Measurements from ENCODE around the gene GART. TPM values are rescaled to one million over a fixed set of nuclear protein-coding genes. Genes with fewer than 3 reads are reported as not detected.

Gene GART
- 76.1 TPM for total RNA-seq (ENCODE audit: unreplicated experiment)
- long read RNA-seq, transcript GART-201 (11 exons, 2,149 nt): major isoform, 14 of 27 reads
- long read RNA-seq, transcript GART-203 (22 exons, 3,341 nt): minor isoform, 8 of 27 reads
- long read RNA-seq, partial matches to known transcripts: 2 of 27 reads
- long read RNA-seq, other reads (novel, unspliced or antisense): 3 of 27 reads

DNA sequence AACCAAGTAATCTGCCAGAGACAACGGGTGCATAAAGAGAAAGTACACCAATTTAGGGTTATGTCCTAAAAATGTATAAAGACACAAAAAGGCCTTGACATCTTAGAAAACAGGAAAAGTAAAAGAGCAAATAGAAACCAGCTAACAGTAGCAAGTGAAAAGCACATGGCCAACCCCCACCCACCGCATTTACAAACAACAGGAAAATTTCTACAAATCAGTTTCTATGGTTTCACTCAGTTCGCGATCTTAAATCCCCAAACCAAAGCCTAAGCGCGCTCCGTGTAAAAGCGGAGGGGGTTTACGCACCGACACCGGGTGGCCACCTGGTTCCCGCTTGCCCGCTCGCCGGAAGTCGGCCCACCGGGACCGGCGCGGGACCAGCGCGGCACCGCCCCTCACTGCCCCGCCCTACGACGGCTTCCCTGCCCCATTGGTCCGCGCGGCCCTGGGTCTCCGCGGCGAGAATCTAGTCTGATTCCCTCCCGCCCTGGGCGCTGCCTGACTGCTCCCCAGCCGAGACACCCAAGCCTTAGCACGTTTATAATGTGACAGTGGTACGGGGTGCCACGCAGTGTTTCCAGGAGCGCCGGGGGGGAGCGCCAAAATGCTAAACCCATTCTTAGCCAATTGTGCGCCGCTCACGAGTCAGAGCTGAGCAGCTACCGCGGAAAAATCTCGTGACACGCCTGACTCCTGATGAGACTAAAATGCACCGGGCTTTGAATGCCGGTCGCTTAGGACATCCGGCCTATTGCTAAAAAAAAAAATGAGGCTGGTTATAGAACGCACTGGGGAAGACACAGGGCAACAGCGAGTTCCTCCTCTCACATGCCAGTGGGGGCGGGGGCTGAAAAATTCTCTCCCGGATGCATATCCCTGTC, at the start of gene GART:
GART (minus strand) TSS at position 362 of the 884 bp plus-strand sequence. CDS start 2,802 bp downstream, outside the sequence.
- peak within 1 kb of the TSS; percentile 100 for H3K27ac Mint-ChIP-seq (ENCODE audit: unreplicated experiment)
- DNase-seq (ENCODE audit: low spot score): peak; percentile 80
- peak within 1 kb of the TSS; percentile 99 for H3K4me3 Mint-ChIP-seq (ENCODE audit: unreplicated experiment)
- H3K27me3 Mint-ChIP-seq (ENCODE audit: unreplicated experiment): peaks cover 19% of the 10 kb centered on the region
- no peaks in the 10 kb centered on the region for H3K9me3 Mint-ChIP-seq (ENCODE audit: unreplicated experiment)
- TF ChIP-seq, protein P1, sequence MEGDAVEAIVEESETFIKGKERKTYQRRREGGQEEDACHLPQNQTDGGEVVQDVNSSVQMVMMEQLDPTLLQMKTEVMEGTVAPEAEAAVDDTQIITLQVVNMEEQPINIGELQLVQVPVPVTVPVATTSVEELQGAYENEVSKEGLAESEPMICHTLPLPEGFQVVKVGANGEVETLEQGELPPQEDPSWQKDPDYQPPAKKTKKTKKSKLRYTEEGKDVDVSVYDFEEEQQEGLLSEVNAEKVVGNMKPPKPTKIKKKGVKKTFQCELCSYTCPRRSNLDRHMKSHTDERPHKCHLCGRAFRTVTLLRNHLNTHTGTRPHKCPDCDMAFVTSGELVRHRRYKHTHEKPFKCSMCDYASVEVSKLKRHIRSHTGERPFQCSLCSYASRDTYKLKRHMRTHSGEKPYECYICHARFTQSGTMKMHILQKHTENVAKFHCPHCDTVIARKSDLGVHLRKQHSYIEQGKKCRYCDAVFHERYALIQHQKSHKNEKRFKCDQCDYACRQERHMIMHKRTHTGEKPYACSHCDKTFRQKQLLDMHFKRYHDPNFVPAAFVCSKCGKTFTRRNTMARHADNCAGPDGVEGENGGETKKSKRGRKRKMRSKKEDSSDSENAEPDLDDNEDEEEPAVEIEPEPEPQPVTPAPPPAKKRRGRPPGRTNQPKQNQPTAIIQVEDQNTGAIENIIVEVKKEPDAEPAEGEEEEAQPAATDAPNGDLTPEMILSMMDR (IDR thresholded peaks at IDR 0.05; ENCODE audit: unreplicated experiment): no peak
- peaks cover 25% of the 10 kb centered on the region for H3K36me3 Mint-ChIP-seq (ENCODE audit: low read depth, unreplicated experiment)
- peaks cover 24% of the 10 kb centered on the region for H3K4me1 Mint-ChIP-seq (ENCODE audit: unreplicated experiment)

DNA sequence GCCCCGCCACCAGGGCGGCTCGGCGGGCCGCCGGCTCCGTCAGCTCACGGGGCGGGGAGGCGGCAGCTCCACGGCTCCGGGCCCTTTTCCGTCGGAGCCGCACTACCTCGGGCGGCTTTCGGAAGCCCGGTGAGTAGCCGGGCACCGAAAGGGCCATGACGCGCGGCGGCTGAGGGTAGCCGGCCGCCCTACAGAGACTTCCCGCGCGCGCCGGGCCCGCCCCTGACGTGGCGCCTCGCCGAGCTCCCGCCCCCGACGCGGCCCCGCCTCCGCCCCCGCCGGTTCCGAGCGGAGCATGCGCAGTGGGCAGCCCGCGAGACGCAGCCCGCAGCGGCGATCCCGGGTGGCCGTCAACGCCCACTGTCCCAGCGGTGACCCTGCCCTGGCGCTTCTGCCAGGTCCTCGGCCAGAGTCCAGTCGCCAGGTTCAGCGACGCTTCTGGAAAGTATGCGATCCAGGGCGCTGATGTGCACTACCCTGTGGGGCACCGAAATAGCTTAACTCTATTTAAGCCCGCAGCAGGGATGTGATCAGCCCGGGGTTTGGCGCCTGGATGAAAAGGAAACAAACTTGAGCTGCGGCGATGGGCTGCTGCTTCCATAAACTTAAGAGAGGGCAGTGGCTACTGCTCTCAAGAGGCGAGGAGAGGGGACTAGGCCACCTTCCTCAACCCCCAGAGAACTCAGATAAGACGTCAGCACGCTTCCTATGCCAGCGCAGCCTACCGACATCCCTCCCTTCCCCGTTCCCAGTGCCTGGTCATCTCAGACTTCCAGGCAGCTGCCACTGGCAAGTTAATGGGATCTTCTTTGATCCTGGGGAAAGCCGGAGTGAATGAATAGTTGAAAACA, 46.8 kb upstream of the GART start, which contains the start of gene DONSON:
DONSON (minus strand) TSS at position 200 of the 851 bp plus-strand sequence; CDS start at position 157, 43 bp downstream.
- Mint-ChIP-seq H3K4me3 (ENCODE audit: unreplicated experiment) (peak within 1 kb of the TSS; percentile 94), H3K36me3 (ENCODE audit: low read depth, unreplicated experiment) (peaks cover 3% of the 10 kb centered on the region), H3K27me3 (ENCODE audit: unreplicated experiment) (no peaks in the 10 kb centered on the region), H3K4me1 (ENCODE audit: unreplicated experiment) (peaks cover 17% of the 10 kb centered on the region), H3K9me3 (ENCODE audit: unreplicated experiment) (no peaks in the 10 kb centered on the region), H3K27ac (ENCODE audit: unreplicated experiment) (peak within 1 kb of the TSS; percentile 76)
- TF ChIP-seq, protein P1 (IDR thresholded peaks at IDR 0.05; ENCODE audit: unreplicated experiment): no peak
- peak; percentile 97 for DNase-seq (ENCODE audit: low spot score)

DNA sequence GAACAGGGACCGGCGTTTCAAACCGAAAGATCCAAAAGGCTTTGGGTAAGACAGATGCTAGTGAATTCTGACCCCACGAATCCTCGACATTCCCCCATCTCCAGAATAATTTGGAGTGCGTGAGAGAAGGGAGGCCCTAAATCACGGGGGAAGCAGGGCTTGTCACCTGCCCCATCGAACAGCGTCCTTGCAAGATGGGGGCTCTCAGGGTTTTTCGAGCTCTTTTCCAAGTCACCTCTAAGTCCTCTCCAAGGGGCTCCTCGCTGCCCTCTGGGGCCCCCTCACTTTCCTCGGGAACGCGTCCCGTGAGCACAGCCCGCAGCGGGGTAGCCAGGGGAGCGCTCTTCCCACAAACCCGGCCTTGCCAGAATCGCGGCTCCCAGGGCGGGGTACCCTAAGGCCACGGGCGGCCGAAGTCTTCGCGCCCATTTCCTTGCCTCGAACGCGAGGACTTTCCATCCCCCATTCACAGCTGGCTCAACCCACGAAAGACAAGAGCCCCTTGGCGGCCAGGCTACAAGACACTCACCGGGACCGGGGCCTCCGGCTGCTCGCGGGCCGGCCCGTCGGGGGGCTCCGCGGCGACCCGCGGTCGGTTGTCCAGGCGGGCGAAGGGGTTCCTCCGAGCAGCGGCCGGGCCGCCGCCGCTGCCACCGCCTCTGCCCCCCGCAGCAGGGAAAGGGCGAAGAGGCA, 46.0 kb upstream of the GART start:
- H3K36me3 Mint-ChIP-seq (ENCODE audit: low read depth, unreplicated experiment): no peaks in the 10 kb centered on the region
- peaks cover 17% of the 10 kb centered on the region for H3K4me1 Mint-ChIP-seq (ENCODE audit: unreplicated experiment)
- no peaks in the 10 kb centered on the region for H3K9me3 Mint-ChIP-seq (ENCODE audit: unreplicated experiment)
- peak overlapping the region; percentile 89 for H3K4me3 Mint-ChIP-seq (ENCODE audit: unreplicated experiment)
- peak overlapping the region; percentile 30 for H3K27ac Mint-ChIP-seq (ENCODE audit: unreplicated experiment)
- DNase-seq (ENCODE audit: low spot score): peak; percentile 31
- TF ChIP-seq, protein P1 (IDR thresholded peaks at IDR 0.05; ENCODE audit: unreplicated experiment): no peak
- H3K27me3 Mint-ChIP-seq (ENCODE audit: unreplicated experiment): no peaks in the 10 kb centered on the region

DNA sequence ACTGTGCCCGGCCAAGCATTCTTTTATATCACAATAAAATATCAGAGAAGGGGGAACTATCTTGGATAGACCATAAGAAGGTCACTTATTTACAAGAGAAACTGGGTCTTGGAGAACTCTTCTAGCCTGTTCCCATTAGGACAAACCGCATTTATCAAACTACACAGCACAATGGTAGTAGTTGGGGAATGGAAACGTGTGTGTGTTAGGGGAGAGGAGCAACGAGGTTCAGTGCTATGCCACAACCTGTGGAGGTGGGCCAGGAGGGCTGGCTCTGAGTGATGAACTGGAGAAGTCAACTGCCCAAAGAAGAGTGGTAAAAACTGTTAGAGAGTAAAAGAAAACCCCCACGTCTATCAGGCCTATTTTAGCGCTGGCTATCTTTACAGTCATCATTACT, 45.0 kb upstream of the GART start:
- Mint-ChIP-seq H3K9me3 (ENCODE audit: unreplicated experiment) (no peaks in the 10 kb centered on the region), H3K27ac (ENCODE audit: unreplicated experiment) (no peak overlapping the region), H3K27me3 (ENCODE audit: unreplicated experiment) (no peaks in the 10 kb centered on the region), H3K4me1 (ENCODE audit: unreplicated experiment) (peaks cover 17% of the 10 kb centered on the region), H3K36me3 (ENCODE audit: low read depth, unreplicated experiment) (no peaks in the 10 kb centered on the region), H3K4me3 (ENCODE audit: unreplicated experiment) (no peak overlapping the region)
- no peak for DNase-seq (ENCODE audit: low spot score)
- TF ChIP-seq, protein P1 (IDR thresholded peaks at IDR 0.05; ENCODE audit: unreplicated experiment): no peak
